ENCODE results near the gene TF. TPM values are rescaled to one million over a fixed set of nuclear protein-coding genes. Genes with fewer than 3 reads are reported as not detected.

The TF gene
- total and polyA plus RNA-seq, 2 of the 8 experiments (the other 6 are each of a cell fraction or from before 2014, with no cell fraction given), result 0.02 to 0.26 TPM

DNA sequence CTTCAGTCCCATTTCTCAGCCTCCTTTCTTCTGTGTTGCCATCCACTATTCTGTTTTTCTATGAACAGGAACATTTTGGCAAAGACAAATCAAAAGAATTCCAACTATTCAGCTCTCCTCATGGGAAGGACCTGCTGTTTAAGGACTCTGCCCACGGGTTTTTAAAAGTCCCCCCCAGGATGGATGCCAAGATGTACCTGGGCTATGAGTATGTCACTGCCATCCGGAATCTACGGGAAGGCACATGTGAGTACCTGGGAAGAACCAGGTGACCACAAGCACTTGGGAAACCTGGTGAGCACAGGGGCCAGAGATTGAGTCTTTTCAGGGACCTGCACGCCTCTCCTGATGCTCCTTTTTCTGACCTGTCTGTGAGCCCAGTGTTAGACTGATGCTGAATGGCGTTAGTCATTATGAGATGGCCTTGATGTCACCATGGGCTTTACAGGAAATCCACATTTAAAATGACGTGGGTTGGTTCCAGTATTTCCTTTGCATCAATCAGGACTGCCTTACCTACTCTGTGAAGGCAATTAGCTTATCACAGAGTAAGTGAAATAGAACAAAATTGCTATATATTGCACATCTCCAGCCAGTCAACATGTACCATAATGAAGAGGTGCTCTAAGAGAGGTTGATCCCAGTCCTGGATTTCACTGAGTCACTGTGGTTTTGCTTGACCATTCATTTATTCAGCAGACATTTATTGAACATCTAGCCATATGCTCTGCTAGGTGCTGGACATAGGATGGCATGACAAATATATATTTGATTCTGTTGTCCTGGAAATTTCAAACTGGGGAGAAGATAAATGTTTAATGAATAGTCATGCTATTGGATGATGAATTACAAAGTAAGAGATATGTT, 11.7 kb downstream of the TF start (continued):
- TF ChIP-seq POLR2AphosphoS5 (IDR thresholded peaks at IDR 0.05; ENCODE audit: low read depth, low read length), result no peak
- TF ChIP-seq SUZ12 (IDR thresholded peaks at IDR 0.05; ENCODE audit: low read length), result no peak
- TF ChIP-seq CBX8 (IDR thresholded peaks at IDR 0.05; ENCODE audit: borderline replicate concordance, low read depth, low read length), result no peak
- no peak for TF ChIP-seq BRCA1 (IDR thresholded peaks at IDR 0.05; ENCODE audit: low read depth, low read length)
- no peak for TF ChIP-seq TAF7 (optimal IDR thresholded peaks at IDR 0.05; ENCODE audit: borderline replicate concordance, low read depth, low read length)
- TF ChIP-seq CEBPB (IDR thresholded peaks at IDR 0.05; ENCODE audit: low read depth, low read length), result no peak
- no peak for TF ChIP-seq GTF2F1 (IDR thresholded peaks at IDR 0.05; ENCODE audit: borderline replicate concordance, low read depth, low read length)
